Measurements from ENCODE around the gene CHTF18.
"Not testable (repeated sequence)": the region's sequence is repeated elsewhere in the genome, so short reads cannot be mapped to it uniquely, and the experiment has no call there.

Gene CHTF18

DNA sequence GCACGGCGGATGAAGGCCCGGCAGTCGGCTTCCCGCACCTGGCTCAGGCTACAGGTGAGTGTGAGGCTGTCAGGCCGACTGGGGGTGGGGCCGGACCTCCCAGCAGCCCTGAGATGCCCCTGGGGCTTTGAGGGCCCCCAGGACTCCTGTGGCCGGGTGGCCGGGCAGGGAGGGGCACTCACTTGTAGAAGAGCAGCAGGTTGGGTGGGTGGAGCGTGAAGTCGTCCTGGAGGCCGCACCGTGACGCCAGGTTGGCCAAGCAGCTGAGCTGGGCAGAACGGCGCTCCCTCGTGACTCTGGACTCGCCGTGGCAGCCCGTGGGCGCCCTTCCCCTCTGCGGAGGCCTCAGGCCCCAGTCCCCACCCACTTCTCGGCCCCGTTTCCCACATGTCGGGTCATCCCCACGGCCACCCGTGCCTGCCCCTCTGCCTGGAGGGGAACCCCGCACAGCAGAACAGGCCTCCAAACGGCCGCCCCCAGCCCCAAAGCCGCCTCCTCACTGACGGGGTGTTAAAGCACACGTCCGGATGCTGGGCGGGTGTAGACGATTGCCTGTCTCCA is 13.1 kb upstream of the CHTF18 start:
- no peak for DNase-seq (ENCODE audit: low read depth, low spot score)

DNA sequence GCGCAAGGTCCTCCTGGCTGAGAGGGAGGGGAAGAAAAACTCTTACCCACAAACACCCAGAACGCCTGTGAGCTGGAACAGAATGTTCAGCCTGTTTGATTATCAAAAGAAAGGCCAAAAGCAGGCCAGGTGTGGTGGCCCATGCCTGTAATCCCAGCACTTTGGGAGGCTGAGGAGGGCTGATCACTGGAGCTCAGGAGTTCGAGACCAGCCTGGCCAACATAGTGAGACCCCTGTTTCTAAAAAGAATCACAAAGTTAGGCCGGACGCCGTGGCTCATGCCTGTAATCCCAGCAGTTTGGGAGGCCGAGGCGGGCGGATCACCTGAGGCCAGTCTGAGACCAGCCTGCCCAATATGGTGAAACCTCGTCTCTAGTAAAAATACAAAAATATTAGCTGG is 12.1 kb upstream of the CHTF18 start:
- not testable (repeated sequence) for DNase-seq (ENCODE audit: low read depth, low spot score)

DNA sequence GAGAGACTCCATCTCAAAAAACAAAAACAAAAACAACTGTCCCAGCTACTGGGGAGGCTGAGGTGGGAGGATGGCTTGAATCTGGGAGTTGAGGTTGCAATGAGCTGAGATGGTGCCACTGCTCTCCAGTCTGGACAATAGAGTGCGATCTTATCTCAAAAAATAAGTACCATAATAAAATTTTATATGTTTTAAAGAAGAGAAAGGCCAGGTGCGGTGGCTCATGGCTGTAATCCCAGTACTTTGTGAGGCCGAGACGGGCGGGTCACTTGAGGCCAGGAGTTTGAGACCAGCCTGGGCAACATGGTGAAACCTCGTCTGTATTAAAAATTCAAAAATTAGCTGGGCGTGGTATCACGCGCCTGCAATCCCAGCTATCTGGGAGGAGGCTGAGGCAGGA is 11.6 kb upstream of the CHTF18 start:
- no peak for DNase-seq (ENCODE audit: low read depth, low spot score)

DNA sequence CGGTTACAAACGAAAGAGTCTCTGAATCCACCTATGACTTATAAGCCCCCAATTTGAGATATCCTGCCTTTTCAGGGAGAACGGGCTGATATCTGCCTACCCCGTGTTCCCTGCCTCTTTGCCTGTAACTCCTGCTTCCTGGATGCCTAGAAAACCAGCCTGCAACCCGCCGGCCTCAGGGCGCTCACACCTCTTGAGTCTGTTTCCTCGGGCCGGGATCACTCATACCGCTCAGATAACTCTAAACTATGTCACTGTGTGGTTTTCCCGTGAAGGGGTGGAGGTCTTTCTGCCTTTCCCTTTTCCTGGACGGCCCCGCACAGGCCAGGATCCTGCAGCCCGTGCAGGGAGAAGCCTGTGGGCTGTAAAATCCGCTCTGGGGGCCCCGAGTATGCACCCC is 10.6 kb upstream of the CHTF18 start:
- DNase-seq (ENCODE audit: low read depth, low spot score), result no peak

DNA sequence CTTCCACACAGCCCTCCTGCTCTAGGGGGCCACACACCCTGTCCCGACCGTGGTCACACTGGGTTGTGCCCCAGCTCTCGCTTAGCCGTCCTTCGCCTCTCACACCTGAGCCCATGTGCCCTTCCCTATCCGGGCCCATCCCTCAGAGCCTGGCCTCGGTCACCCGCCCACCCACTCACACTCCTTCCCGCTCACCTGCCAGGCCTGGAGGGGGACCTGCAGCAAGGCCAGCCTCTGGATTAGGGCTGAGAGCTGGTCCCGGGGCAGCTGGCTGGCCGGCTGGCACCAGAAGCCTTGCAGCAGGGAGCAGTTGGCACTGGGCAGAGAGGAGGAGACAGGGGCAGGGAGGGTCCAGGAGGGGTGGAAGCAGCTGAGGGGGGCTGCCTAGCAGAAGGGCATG is 10.0 kb upstream of the CHTF18 start:
- no peak for DNase-seq (ENCODE audit: low read depth, low spot score)

DNA sequence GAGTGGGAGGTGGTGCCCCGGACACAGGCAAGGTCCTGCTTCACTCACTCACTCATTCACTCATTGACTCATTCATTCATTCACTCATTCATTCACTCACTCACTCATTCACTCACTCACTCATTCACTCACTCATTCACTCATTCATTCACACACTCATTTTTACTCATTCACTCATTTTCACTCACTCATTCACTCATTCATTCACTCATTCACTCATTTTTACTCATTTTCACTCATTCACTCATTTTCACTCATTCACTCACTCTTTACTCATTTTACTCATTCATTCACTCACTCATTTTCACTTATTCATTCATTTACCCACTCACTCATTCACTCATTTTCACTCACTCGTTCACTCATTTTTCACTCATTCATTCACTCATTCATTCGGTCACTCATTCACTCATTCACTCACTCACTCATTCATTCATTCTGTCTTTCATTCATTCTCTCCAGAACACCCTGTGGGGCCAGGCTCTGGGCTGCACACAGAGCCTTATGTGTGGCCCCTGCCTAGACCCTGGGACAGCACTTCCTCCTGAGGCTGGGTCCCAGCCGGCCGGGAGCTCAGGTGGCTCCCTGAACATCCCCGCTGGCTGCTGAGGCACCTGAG is 9.4 kb upstream of the CHTF18 start:
- no peak for DNase-seq (ENCODE audit: low read depth, low spot score)

DNA sequence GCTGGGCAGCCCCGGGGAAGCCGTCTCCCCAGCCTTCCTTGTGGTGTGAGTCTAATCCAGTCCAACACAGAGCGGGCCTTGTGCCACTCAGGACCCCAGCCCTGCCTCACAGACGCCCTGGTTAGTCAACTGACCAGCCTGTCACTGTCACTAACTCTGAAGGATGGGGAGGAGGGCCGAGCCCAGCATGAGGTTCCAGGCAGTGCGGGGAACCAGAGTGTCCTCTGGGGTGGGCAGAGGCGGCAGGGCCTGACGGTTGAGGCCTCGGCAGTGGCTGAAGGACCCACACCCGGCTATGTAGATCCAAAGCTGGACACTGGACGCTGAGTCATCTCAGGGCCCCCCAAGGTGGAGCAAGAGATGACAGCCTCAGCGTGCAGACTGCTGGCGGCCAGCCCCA is 8.9 kb upstream of the CHTF18 start:
- no peak for DNase-seq (ENCODE audit: low read depth, low spot score)

DNA sequence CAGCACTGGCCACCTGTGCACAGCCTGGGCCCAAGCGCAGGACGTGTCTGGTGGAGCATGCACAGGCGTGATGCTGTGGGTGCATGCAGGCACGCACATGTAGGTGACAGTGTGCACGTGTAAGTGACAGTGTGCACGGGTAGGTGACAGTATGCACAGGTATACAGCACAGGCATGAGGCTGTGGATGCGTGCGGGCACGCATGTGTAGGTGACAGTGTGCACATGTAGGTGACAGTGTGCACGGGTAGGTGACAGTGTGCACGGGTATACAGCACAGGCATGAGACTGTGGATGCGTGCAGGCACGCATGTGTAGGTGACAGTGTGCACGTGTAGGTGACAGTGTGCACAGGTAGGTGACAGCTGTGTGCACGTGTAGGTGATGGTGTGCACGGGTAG is 8.1 kb upstream of the CHTF18 start:
- no peak for DNase-seq (ENCODE audit: low read depth, low spot score)

DNA sequence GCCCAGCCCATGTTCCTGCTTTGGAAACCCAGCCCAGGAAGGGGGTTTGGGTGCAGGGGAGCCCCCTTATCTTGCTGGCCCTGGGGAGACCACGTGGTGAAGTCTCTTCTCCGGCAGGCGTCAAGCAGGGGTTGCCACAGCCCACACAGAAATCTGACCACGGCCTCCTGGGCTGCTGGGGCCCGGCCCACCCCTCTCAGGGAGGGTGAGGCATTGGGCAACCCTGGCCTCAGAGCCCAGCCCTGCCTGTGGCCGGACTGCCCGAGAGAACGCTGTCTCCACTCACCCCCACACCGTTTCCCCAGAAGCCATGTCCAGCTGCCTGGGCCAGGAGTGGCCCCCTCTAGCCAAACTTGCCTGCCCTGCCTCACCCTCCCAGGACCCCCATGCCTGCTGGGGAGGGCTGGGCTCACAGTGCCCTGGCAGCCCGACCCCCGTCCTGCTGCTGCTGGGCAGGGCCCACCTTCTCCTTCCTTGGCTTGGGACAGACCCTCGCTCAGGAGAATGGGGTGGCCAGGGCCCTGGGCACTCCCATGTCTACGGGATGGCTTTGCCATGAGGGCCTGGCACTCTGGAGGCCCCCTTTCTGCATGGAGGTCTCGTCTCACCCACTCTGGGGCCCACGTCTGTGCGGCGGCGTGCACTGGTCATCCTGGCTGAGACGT is 6.9 kb upstream of the CHTF18 start:
- no peak for DNase-seq (ENCODE audit: low read depth, low spot score)

DNA sequence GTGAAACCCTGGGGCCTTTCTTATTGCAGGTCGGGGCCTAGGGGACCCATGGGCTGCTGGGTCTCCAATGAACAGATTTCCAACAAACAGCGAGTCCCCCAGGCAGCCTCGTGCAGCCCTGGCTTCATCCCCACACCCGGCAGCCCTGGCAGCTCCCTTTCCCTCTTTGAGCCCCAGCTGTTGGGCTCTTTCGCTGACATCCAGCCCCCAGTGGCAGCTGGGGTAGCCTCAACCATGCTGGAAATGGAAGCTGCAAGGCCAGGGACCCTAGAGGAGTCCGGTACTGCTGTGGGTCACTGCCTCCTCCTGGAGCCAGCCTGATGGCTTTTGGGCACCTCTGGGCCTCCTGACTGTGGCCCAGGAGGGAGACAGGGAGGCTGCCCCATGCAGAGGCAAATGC is 6.2 kb upstream of the CHTF18 start:
- no peak for DNase-seq (ENCODE audit: low read depth, low spot score)

DNA sequence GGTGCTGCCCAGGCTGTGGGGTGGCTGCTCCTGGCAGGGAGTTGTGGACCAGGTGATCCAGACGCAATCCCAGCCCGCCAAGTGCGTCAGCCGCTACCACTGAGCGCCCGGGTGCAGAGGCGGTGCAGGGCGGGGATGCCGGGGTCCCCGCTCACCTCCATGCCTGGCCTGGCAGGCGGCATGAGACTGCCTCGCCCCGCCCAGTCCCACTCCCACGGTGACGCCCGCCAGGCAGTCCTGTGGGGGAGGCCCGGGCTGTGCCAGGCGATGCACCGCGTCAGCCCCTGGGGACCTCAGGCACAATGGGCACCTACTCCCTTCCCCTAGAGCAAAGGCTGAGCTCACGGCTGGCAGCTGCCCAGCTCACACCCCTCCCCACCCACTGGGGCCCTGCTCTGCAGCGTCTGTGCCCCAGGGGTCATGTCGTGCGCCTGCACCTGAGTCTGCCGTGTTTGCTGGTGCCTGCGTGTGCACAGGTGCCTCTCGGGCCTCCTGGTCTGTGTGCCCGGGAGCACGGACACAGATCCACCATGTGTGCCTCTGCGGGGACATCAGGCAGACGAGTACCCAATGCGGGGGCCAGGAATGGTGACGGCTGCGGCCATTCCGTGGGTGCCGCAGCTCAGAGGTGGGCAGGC is 5.5 kb upstream of the CHTF18 start:
- DNase-seq (ENCODE audit: low read depth, low spot score), result no peak

DNA sequence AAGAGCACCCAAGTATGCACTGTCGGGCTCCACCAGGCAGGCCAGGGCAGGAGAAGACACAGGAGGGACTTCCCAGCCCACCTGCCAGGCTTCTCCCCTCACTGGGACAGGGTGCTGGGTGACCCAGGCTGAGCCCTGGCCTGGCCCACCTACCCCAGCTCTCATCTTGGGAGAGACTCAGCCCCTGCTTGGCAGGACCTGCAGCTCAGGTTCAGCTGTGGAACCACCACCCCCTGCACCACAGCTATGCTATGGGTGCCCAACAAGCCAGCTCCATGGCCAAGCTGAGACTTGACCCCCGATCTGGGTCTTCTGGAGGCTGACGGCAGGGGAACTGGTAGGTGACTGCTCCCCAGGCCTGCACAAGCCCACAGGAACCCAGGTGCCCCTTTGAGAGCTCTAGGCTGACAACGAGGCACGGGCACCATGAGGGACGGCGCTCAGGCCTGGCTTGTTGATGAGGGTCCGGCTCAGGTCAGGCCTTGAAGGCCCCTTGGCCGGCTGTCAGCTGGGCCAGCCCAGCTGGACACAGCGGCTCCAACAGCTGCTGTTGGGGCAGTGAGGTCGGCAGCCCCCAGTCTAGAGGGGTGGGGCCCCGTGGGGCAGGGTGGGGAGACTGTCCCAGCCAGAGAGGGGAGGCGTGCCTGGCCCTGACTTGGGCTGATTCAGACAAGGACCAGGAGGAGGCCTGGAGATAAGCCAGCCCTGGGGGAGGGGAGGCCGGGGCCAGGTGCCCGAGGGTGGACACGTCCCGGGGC is 4.8 kb upstream of the CHTF18 start:
- no peak for DNase-seq (ENCODE audit: low read depth, low spot score)

DNA sequence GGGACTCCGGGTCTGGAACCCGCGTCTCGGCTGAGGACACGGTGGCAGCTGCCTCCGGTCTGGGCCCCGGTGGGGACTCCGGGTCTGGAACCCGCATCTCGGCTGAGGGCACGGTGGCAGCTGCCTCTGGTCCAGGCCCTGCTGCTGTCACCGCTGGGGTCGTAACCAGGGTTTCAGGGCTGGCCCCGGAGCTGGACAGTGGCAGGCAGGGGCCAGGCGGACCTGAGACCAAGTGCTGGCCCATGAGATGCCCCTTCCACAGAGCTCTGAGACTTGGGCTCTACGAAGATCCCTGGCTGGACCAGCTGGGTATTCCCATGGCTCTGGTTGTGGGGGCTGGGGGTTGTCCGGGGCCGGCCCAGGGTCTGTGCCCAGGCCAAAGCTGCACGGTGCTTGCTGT is 4.0 kb upstream of the CHTF18 start:
- no peak for DNase-seq (ENCODE audit: low read depth, low spot score)

DNA sequence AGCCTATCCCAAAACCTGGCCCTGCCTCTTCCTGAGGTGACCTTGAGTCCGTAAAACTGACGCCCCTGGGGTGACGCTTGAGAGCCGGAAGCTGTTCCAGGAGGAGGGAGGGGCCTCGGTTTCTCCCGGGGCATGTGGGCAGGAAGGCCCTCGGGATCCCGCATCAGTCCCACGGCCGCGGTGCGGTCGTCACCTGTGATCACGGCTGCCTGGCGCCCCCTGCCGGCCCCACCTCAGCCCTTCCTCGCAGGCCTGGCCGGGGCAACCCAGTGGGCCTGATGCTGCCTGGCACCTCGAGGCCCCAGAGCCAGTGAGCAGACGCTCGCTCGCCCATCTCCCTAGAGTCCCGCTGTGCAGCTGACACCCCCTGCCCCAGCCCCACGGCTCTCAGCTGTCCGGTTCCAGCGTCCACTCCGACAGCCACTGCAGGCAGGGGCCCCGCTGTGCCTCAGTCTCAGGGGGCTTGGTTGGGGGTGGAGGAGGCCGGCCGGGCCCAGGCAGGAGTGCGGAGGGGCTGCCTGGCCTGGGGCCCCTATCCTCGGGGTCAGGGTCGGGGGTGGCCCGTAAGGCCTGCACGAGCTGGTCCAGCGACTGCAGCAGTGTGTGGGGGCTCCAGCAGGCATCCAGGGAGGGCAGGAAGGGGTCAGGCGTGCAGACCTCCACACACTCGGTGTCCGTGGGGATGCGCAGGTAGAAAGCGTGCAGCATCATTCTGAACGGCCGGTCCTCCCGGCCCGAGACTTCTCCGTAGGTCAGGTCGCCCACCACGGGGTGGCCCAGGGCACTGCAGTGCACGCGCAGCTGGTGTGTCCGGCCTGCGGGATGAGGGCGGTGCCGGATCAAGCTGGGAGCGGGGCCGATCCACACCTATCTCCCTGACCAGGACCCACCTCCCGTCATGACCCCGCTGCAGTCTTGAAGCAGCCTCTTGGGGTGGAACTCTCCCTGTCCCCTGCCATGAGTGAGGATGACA is 2.6 kb upstream of the CHTF18 start:
- DNase-seq (ENCODE audit: low read depth, low spot score), result peak; percentile 82

DNA sequence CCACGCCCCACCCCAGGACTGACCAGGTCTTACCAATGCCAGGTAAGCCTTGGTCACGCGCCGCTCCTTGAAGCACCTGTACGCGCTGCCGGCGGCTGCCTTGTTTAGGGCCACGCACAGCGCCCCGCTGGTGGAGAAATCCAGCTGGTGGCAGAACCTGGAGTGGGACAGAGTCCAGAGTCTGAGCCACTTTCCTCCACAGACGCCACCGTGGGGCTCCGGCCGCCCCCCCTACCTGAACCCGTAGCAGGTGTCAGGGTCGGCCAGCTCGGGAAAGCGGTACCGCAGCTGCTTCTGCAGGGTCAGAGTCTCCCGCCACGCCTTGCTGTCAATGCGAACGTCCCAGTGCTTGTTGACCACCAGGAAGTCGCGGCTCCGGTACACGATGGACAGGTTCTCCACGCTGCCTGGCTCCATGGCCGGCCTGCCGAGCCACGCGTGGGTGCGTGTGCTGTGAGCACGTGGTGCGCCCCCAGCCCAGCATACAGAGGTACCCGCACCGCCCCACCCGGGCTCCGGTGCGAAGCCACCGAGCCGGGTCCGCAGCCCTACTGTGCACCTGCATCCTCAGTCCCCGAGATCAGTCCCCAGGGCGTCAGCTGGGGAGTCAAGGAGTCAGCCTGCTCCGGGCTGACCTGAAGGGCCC is 976 bp upstream of the CHTF18 start:
- no peak for DNase-seq (ENCODE audit: low read depth, low spot score)

DNA sequence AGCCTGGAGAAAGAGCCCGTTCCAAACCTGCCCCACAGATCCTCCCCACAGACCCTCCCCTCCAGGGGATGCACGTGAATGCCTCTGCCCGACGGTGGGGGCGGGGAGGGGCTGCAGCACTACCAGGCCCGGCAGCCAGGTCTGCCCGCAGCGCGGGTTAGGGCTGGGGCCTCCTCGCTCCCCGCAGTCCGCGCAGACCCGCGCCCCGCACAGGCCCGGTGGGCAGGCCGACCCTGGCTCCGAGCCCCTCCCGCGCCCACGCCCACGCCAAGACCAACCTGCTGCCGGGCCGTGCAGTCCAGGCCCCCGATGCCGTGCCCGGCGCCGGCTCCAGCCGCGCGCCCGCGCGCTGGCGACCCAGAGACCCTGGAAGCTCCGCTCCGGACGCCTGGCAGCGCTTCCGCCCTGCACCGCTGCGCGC is 432 bp upstream of the CHTF18 start, which contains the start of gene RPUSD1:
Gene RPUSD1, minus strand, starts transcription at position 404 of the 421 bp plus-strand sequence. CDS start 644 bp downstream, outside the sequence.
- peak; percentile 53 for DNase-seq (ENCODE audit: low read depth, low spot score)

DNA sequence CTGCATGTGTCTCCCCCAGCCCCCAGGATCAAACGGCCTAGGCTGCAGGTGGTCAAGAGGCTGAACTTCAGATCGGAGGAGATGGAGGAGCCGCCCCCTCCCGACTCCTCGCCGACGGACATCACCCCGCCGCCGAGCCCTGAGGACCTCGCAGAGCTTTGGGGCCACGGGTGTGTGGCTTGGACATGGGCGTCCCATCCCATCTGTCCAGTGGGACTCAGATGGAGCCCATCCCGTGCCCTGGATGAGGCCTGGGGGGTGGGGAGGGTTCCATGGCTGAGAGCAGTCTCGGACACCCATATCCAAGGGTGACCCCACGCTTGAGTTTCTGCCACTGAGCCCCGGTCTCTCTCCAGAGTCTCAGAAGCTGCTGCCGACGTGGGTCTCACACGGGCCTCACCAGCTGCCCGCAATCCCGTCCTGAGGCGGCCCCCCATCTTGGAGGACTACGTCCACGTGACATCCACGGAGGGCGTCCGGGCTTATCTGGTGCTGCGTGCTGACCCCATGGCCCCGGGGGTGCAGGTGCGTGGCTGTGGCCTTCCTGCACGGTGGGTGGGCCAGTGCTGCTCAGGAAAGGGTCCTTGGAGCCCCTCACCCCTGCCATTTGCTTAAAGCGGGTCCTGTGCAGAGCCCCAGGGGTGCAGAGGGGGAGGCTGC is 901 bp downstream of the CHTF18 start:
- no peak for DNase-seq (ENCODE audit: low read depth, low spot score)

DNA sequence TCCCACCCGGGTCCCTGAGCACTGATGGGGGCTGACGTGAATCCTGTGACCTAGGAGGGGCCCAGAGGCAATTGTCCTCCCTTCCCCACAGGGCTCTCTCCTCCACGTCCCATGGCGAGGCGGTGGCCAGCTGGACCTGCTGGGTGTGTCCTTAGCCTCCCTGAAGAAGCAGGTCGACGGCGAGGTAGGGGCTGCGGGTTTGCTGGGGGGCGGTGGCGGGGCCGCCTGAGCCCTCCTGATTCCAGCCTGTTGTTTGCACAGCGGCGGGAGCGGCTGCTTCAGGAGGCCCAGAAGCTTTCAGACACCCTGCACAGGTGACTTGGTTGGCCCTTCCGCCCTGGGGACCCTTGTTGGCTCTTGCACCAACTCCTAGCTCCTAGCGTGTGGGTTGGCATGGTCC is 1.7 kb downstream of the CHTF18 start:
- DNase-seq (ENCODE audit: low read depth, low spot score), result no peak

DNA sequence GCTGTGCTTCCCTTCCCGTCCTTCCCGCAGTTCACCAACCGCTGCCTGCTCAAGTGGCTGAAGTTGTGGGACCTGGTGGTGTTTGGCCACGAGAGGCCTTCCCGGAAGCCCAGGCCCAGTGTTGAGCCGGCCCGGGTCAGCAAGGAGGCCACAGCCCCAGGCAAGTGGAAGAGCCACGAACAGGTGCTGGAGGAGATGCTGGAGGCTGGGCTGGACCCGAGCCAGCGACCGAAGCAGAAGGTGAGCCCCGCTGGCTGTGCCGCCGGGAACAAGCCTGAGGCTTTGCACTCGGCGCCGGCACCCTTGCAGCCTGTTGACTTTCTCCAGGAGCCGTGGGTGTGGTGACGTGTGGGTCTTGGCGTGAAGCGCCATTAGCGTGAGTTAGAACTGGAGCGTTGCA is 2.7 kb downstream of the CHTF18 start:
- DNase-seq (ENCODE audit: low read depth, low spot score), result no peak

Data from ELF-1 (cell line).